ENCODE data around the gene FNIP2.

Gene FNIP2

GRCh38 chr4:158854236-158854635 lies 85.4 kb downstream of the FNIP2 start:
- no peak for TF ChIP-seq CTCF (IDR thresholded peaks at IDR 0.05; ENCODE audit: low read depth, low read length, missing control alignments)
- no peak overlapping the region for H3K4me3 ChIP-seq (replicated peaks; ENCODE audit: low read depth, low read length)
- DNase-seq (ENCODE audit: extremely low read depth, low read depth) = no peak

GRCh38 chr4:158856852-158857251 lies 88.0 kb downstream of the FNIP2 start:
- peak; percentile 14 for DNase-seq (ENCODE audit: extremely low read depth, low read depth)
- peak; percentile 51 for TF ChIP-seq CTCF (IDR thresholded peaks at IDR 0.05; ENCODE audit: low read depth, low read length, missing control alignments)
- no peak overlapping the region for H3K4me3 ChIP-seq (replicated peaks; ENCODE audit: low read depth, low read length)

GRCh38 chr4:158857951-158858350 lies 89.1 kb downstream of the FNIP2 start:
- DNase-seq (ENCODE audit: extremely low read depth, low read depth) = no peak
- TF ChIP-seq CTCF (IDR thresholded peaks at IDR 0.05; ENCODE audit: low read depth, low read length, missing control alignments) = no peak
- no peak overlapping the region for H3K4me3 ChIP-seq (replicated peaks; ENCODE audit: low read depth, low read length)

GRCh38 chr4:158858410-158859199 lies 89.8 kb downstream of the FNIP2 start:
- H3K4me3 ChIP-seq (replicated peaks; ENCODE audit: low read depth, low read length) = no peak overlapping the region
- no peak for DNase-seq (ENCODE audit: extremely low read depth, low read depth)
- no peak for TF ChIP-seq CTCF (IDR thresholded peaks at IDR 0.05; ENCODE audit: low read depth, low read length, missing control alignments)

GRCh38 chr4:158859661-158860060 lies 90.8 kb downstream of the FNIP2 start:
- no peak overlapping the region for H3K4me3 ChIP-seq (replicated peaks; ENCODE audit: low read depth, low read length)
- DNase-seq (ENCODE audit: extremely low read depth, low read depth) = no peak
- no peak for TF ChIP-seq CTCF (IDR thresholded peaks at IDR 0.05; ENCODE audit: low read depth, low read length, missing control alignments)

- no peak for TF ChIP-seq CTCF (IDR thresholded peaks at IDR 0.05; ENCODE audit: low read depth, low read length, missing control alignments)
- no peak overlapping the region for H3K4me3 ChIP-seq (replicated peaks; ENCODE audit: low read depth, low read length)
- DNase-seq (ENCODE audit: extremely low read depth, low read depth) = no peak
These were observed 92.0 kb downstream of the FNIP2 start for GRCh38 chr4:158860856-158861255.

- no peak for DNase-seq (ENCODE audit: extremely low read depth, low read depth)
- H3K4me3 ChIP-seq (replicated peaks; ENCODE audit: low read depth, low read length) = no peak overlapping the region
- no peak for TF ChIP-seq CTCF (IDR thresholded peaks at IDR 0.05; ENCODE audit: low read depth, low read length, missing control alignments)
These were observed 92.5 kb downstream of the FNIP2 start for GRCh38 chr4:158861281-158861680.

All from HFF-Myc (cell line).